SW480 (cell line): ENCODE measurements around the gene EFNA5.

Source experiments
- DNase-seq: peaks from one replicate; pipeline ENCODE4 v3.0.0-alpha.2; 2016; ENCODE audit warnings: low spot score

The EFNA5 gene

GRCh38 chr5:107602896-107603295 is 67.8 kb downstream of the EFNA5 start:
- no peak for DNase-seq

GRCh38 chr5:107601076-107601475 is 69.7 kb downstream of the EFNA5 start:
- DNase-seq, result no peak

- no peak for DNase-seq
Measured at GRCh38 chr5:107598958-107599357, 71.8 kb downstream of the EFNA5 start.

GRCh38 chr5:107597803-107598202 is 72.9 kb downstream of the EFNA5 start:
- no peak for DNase-seq

- DNase-seq, result no peak
Measured at GRCh38 chr5:107597247-107597646, 73.5 kb downstream of the EFNA5 start.

GRCh38 chr5:107594253-107595045 is 76.3 kb downstream of the EFNA5 start:
- no peak for DNase-seq

GRCh38 chr5:107593009-107593408 is 77.7 kb downstream of the EFNA5 start:
- DNase-seq, result no peak

- no peak for DNase-seq
Measured at GRCh38 chr5:107592515-107592914, 78.2 kb downstream of the EFNA5 start.

- DNase-seq, result no peak
Measured at GRCh38 chr5:107590686-107591085, 80.1 kb downstream of the EFNA5 start.

GRCh38 chr5:107589520-107590193 is 81.1 kb downstream of the EFNA5 start:
- DNase-seq, result no peak

- DNase-seq, result no peak
Measured at GRCh38 chr5:107582625-107583024, 88.1 kb downstream of the EFNA5 start.

GRCh38 chr5:107580889-107581820 is 89.6 kb downstream of the EFNA5 start:
- no peak for DNase-seq

GRCh38 chr5:107578051-107578635 is 92.6 kb downstream of the EFNA5 start:
- DNase-seq, result no peak

- DNase-seq, result no peak
Measured at GRCh38 chr5:107577394-107577950, 93.3 kb downstream of the EFNA5 start.

GRCh38 chr5:107576736-107577393 is 93.9 kb downstream of the EFNA5 start:
- no peak for DNase-seq

GRCh38 chr5:107576155-107576554 is 94.6 kb downstream of the EFNA5 start:
- DNase-seq, result no peak

- no peak for DNase-seq
Measured at GRCh38 chr5:107574287-107574686, 96.5 kb downstream of the EFNA5 start.

- no peak for DNase-seq
Measured at GRCh38 chr5:107572715-107573368, 97.9 kb downstream of the EFNA5 start.

- peak; percentile 93 for DNase-seq
Measured at GRCh38 chr5:107571621-107572536, 98.9 kb downstream of the EFNA5 start.
